Measurements from ENCODE around the gene AIF1. TPM values are rescaled to one million over a fixed set of nuclear protein-coding genes. Genes with fewer than 3 reads are reported as not detected.
A peak's percentile ranks its signal among the peaks of the same experiment; 100 is the strongest.

The AIF1 gene
- total RNA-seq, 2 experiments from 2014 or later: 16.3 to 22.0 TPM

GRCh38 chr6:31658158-31658688 lies 43.2 kb downstream of the AIF1 start:
- TF ChIP-seq EZH2phosphoT487 (IDR thresholded peaks at IDR 0.05; ENCODE audit: borderline replicate concordance, low read depth, low read length) (no peak), CTCF (conservative IDR thresholded peaks at IDR 0.05; ENCODE audit: low read length) (no peak)
- Histone ChIP-seq H3K4me2 (ENCODE audit: low read length) (peak overlapping the region; percentile 97; the same call in 1 of the 2 replicates), H3K36me3 (ENCODE audit: insufficient read depth, low read length) (peaks cover 24% of the 10 kb centered on the region), H3K79me2 (ENCODE audit: insufficient read depth, low read depth, low read length) (peaks cover 23% of the 10 kb centered on the region), H4K20me1 (ENCODE audit: insufficient read depth, low read length) (no peaks in the 10 kb centered on the region), H3K4me1 (ENCODE audit: insufficient read depth, low read length, poor library complexity, severe bottlenecking) (peaks cover 53% of the 10 kb centered on the region), H3K9me2 (ENCODE audit: insufficient read depth, low read length) (no peaks in the 10 kb centered on the region), H3K4me3 (ENCODE audit: low read depth, low read length, poor library complexity, severe bottlenecking) (no peak overlapping the region), H3K27ac (ENCODE audit: low read depth, low read length, poor library complexity, severe bottlenecking) (no peak overlapping the region), H2AFZ (ENCODE audit: low read length) (no peak overlapping the region), H3K9me3 (ENCODE audit: low read length) (no peaks in the 10 kb centered on the region)
- POLR2A ChIA-PET: interaction anchor here (0.6 kb wide), 2 partner anchors 75 to 1191 kb away, joined by 3 to 4 read pairs; no protein-coding TSS in a partner anchor
- BruUV-seq (replicated peaks): no TSS peak
- no peak for DNase-seq (ENCODE audit: low spot score)
- intact Hi-C loops (cut with micrococcal nuclease; ENCODE audit: unreplicated experiment): no loop called here
- CTCF ChIA-PET (ENCODE audit: unreplicated experiment): no interaction called here

- Histone ChIP-seq H3K36me3 (ENCODE audit: insufficient read depth, low read length) (peaks cover 33% of the 10 kb centered on the region), H2AFZ (ENCODE audit: low read length) (no peak overlapping the region), H3K27ac (ENCODE audit: low read depth, low read length, poor library complexity, severe bottlenecking) (no peak overlapping the region), H3K4me1 (ENCODE audit: insufficient read depth, low read length, poor library complexity, severe bottlenecking) (peaks cover 55% of the 10 kb centered on the region), H4K20me1 (ENCODE audit: insufficient read depth, low read length) (no peaks in the 10 kb centered on the region), H3K9me3 (ENCODE audit: low read length) (no peaks in the 10 kb centered on the region), H3K79me2 (ENCODE audit: insufficient read depth, low read depth, low read length) (peaks cover 26% of the 10 kb centered on the region), H3K4me2 (ENCODE audit: low read length) (peak overlapping the region; percentile 97), H3K4me3 (ENCODE audit: low read depth, low read length, poor library complexity, severe bottlenecking) (peak overlapping the region; percentile 75), H3K9me2 (ENCODE audit: insufficient read depth, low read length) (no peaks in the 10 kb centered on the region)
- ChIA-PET POLR2A (no interaction called here), CTCF (ENCODE audit: unreplicated experiment) (no interaction called here)
- intact Hi-C loops (cut with micrococcal nuclease; ENCODE audit: unreplicated experiment): no loop called here
- no TSS peak for BruUV-seq (replicated peaks)
- TF ChIP-seq EZH2phosphoT487 (IDR thresholded peaks at IDR 0.05; ENCODE audit: borderline replicate concordance, low read depth, low read length) (no peak), CTCF (conservative IDR thresholded peaks at IDR 0.05; ENCODE audit: low read length) (no peak)
- no peak for DNase-seq (ENCODE audit: low spot score)
Measured at GRCh38 chr6:31658983-31659648, 44.1 kb downstream of the AIF1 start.

Measured in OCI-LY7 (cell line).